MG63 (cell line): ENCODE results near the gene ILDR2. TPM values are rescaled to one million over a fixed set of nuclear protein-coding genes. Genes with fewer than 3 reads are reported as not detected.

ENCODE experiments used
- total RNA-seq: library from RNA; depleted of rRNA; stranded (reverse); fragments of >200 nt; shearing (Covaris generic); gene quantifications from 2 replicates; pipeline ENCODE4 v1.2.3, GENCODE V29; 2014; ENCODE audit warnings: low replicate concordance; rRNA removed

The ILDR2 gene
- total RNA-seq, 1 experiment from 2014 or later: not detected

Other genes with a start within 250 kb of the ILDR2 start
- gene POGK, start 136.1 kb downstream of the ILDR2 start, total RNA-seq: 70.1 and 89.1 TPM in 2 replicates
- gene TADA1, start 99.3 kb downstream of the ILDR2 start, total RNA-seq: 19.5 and 28.4 TPM in 2 replicates
- gene MAEL, start 13.7 kb upstream of the ILDR2 start, total RNA-seq: not detected in 2 replicates
- gene GPA33, start 114.8 kb upstream of the ILDR2 start, total RNA-seq: not detected in 2 replicates
- 0.07 TPM in 1 of 2 replicates, not detected in the other for gene STYXL2, start 118.5 kb upstream of the ILDR2 start, total RNA-seq
- gene POU2F1, start 245.3 kb upstream of the ILDR2 start, total RNA-seq: 3.9 and 5.5 TPM in 2 replicates